SU-DHL-6 (cell line): ENCODE results near the gene FAM114A2.

ENCODE experiments used
- H2AFZ ChIP-seq: fragments of 200-600 bp; sonication (generic); 2 replicates; pipeline ENCODE4 v1.6.1; 2014; ENCODE audit warnings: low read depth, mild to moderate bottlenecking, moderate library complexity, mixed read lengths, antibody characterized with exemption, low read length; ENCODE audit not compliant: severe bottlenecking
- H3F3A ChIP-seq: fragments of 200-600 bp; shearing (Covaris generic); 2 replicates; pipeline ENCODE4 v1.6.0; 2016; ENCODE audit warnings: antibody characterized with exemption, mild to moderate bottlenecking; ENCODE audit not compliant: insufficient read depth
- H3K27ac ChIP-seq: fragments of 200-600 bp; sonication (generic); 2 replicates; pipeline ENCODE4 v1.5.1; 2016; ENCODE audit warnings: low read depth, mild to moderate bottlenecking, low read length, moderate library complexity, mixed read lengths
- H3K27me3 ChIP-seq: fragments of 200-600 bp; sonication (generic), shearing (Covaris generic); 2 replicates; pipeline ENCODE4 v1.6.0; 2014; ENCODE audit warnings: mild to moderate bottlenecking, low read length
- H3K36me3 ChIP-seq: fragments of 200-600 bp; sonication (generic); 2 replicates; pipeline ENCODE4 v1.6.1; 2014; ENCODE audit warnings: mild to moderate bottlenecking, low read length, mixed read lengths
- H3K4me2 ChIP-seq: fragments of 300-600, 200-600 bp; shearing (Covaris generic), sonication (generic); 2 replicates; pipeline ENCODE4 v1.6.0; 2014; ENCODE audit warnings: low read length, low read depth, mild to moderate bottlenecking; ENCODE audit not compliant: poor library complexity, severe bottlenecking
- H3K4me3 ChIP-seq: fragments of 200-600 bp; sonication (generic); 2 replicates; pipeline ENCODE4 v1.5.1; 2014; ENCODE audit warnings: antibody characterized with exemption, low read length, mild to moderate bottlenecking, mixed read lengths; ENCODE audit not compliant: insufficient read depth, poor library complexity, severe bottlenecking
- H3K79me2 ChIP-seq: fragments of 200-600 bp; sonication (generic); 2 replicates; pipeline ENCODE4 v1.6.1; 2014; ENCODE audit warnings: mild to moderate bottlenecking, low read length, moderate library complexity; ENCODE audit not compliant: insufficient read depth
- H3K9ac ChIP-seq: fragments of 200-600 bp; sonication (generic); 2 replicates; pipeline ENCODE4 v1.7.0; 2014; ENCODE audit warnings: mild to moderate bottlenecking, low read length
- H3K9me2 ChIP-seq: fragments of 200-600 bp; sonication (generic); replicated peaks from 2 replicates; pipeline ENCODE4 v1.6.1; 2014; ENCODE audit warnings: low read length; ENCODE audit not compliant: insufficient read depth
- H3K9me3 ChIP-seq: fragments of 200-600 bp; sonication (generic); 2 replicates; pipeline ENCODE4 v1.6.1; 2014; ENCODE audit warnings: low read length, mixed read lengths; ENCODE audit not compliant: insufficient read depth
- H4K20me1 ChIP-seq: fragments of 200-600 bp; sonication (generic); 2 replicates; pipeline ENCODE4 v1.6.1; 2014; ENCODE audit warnings: low read depth, mild to moderate bottlenecking, antibody characterized with exemption, low read length, moderate library complexity, mixed read lengths
- CTCF ChIP-seq: fragments of 200-600 bp; sonication (generic); IDR thresholded peaks from one replicate; pipeline ENCODE4 v1.5.1; 2017; ENCODE audit warnings: antibody characterized with exemption, mild to moderate bottlenecking, low read length, moderate library complexity; ENCODE audit not compliant: insufficient read depth, poor library complexity, severe bottlenecking
- EZH2phosphoT487 ChIP-seq: fragments of 200-600 bp; sonication (generic), shearing (Covaris generic); conservative IDR thresholded peaks from 2 replicates; pipeline ENCODE4 v1.6.1; 2018; ENCODE audit warnings: mild to moderate bottlenecking, antibody characterized with exemption, low read length, moderate library complexity, mixed read lengths

FAM114A2 gene

DNA sequence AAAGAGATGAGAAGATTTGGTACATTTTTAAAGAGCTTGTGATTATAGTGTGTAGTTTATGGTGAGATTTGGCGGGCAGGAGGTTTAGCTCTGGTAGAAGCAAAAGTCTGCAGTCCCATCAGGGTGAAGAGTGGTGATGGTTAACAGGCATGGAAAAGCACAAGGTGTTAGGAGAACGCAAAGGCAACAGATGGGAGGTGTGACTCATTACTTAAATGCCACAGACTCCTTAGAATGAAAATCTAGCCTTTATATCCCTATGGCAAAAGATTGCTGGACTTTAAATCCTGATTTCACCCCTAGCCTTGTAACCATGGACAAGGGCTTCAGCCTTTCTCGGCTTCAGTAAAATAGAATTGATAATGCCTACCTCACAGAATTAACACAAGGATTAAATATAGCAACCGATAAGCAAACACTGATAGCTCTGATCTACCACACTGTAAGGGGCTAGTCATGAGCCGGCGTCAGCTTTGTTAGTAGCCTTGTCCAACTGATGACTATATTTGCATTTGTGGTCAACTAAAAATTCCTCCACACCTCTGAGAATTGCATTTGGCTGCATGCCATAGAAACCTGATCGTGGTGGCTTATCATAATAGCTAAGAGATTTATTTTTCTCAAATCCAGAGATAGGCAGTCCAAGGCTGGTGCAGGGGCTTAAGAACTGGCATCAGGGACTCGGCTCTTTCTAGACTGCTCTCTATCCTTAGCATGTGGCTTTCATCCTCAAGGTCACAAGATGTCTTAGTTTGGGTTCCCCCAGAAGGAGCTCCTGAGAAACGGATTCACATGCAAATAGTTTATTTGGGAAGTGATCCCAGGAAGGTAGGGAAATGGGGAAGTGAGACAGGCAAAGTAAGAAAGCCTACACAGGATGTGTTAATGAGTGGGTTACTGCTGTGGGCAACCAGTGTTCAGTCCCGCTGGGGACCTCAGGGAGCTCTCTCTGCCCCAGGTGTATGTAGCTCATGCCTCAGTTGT, 19.6 kb upstream of the FAM114A2 start:
- Histone ChIP-seq H2AFZ (no peak overlapping the region), H3K9me3 (no peaks in the 10 kb centered on the region), H4K20me1 (peaks cover 15% of the 10 kb centered on the region; the same call in 1 of the 2 replicates), H3K79me2 (no peaks in the 10 kb centered on the region), H3K27me3 (no peaks in the 10 kb centered on the region), H3K4me2 (no peak overlapping the region), H3K9ac (no peak overlapping the region), H3K27ac (no peak overlapping the region), H3K9me2 (no peaks in the 10 kb centered on the region), H3K36me3 (peaks cover 9% of the 10 kb centered on the region; the same call in 1 of the 2 replicates), H3K4me3 (no peak overlapping the region), H3F3A (no peaks in the 10 kb centered on the region)
- TF ChIP-seq CTCF (no peak), EZH2phosphoT487 (no peak)

- Histone ChIP-seq H3K36me3 (peaks cover 9% of the 10 kb centered on the region; the same call in 1 of the 2 replicates), H4K20me1 (peaks cover 15% of the 10 kb centered on the region; the same call in 1 of the 2 replicates), H3K4me2 (no peak overlapping the region), H3K9me2 (no peaks in the 10 kb centered on the region), H3K79me2 (no peaks in the 10 kb centered on the region), H3K9ac (no peak overlapping the region), H3K27me3 (no peaks in the 10 kb centered on the region), H3K27ac (no peak overlapping the region), H2AFZ (no peak overlapping the region), H3F3A (no peaks in the 10 kb centered on the region), H3K9me3 (no peaks in the 10 kb centered on the region), H3K4me3 (no peak overlapping the region)
- no peak for TF ChIP-seq EZH2phosphoT487
- no peak for TF ChIP-seq CTCF
Observed at GRCh38 chr5:154055201-154055600, 16.5 kb upstream of the FAM114A2 start.

DNA sequence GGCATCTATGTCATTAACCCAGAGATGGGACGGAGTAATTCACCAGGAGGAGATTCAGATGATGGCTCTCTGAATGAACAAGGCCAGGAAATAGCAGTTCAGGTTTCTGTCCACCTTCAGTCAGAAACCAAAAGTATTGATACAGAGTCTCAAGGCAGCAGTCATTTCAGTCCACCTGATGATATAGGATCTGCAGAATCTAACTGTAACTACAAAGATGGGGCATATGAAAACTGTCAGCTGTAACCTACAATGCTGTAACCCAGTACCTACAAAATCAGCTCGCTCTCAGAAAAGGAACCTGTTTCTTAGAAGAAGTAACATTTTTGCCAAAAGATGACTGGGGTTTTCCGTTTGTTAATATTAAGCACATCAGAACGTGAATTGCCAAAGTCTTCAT, 14.8 kb upstream of the FAM114A2 start:
- H3K79me2 ChIP-seq = no peaks in the 10 kb centered on the region
- no peak overlapping the region for H2AFZ ChIP-seq
- peaks cover 15% of the 10 kb centered on the region; the same call in 1 of the 2 replicates for H4K20me1 ChIP-seq
- H3K9me2 ChIP-seq = no peaks in the 10 kb centered on the region
- no peak for TF ChIP-seq CTCF
- no peak for TF ChIP-seq EZH2phosphoT487
- H3K9me3 ChIP-seq = no peaks in the 10 kb centered on the region
- no peak overlapping the region for H3K27ac ChIP-seq
- no peaks in the 10 kb centered on the region for H3F3A ChIP-seq
- no peaks in the 10 kb centered on the region for H3K27me3 ChIP-seq
- H3K4me2 ChIP-seq = no peak overlapping the region
- H3K9ac ChIP-seq = no peak overlapping the region
- peaks cover 9% of the 10 kb centered on the region; the same call in 1 of the 2 replicates for H3K36me3 ChIP-seq
- H3K4me3 ChIP-seq = no peak overlapping the region
